ENCODE measurements around the gene ADNP. TPM values are rescaled to one million over a fixed set of nuclear protein-coding genes. Genes with fewer than 3 reads are reported as not detected.
"Not testable (repeated sequence)": the region's sequence is repeated elsewhere in the genome, so short reads cannot be mapped to it uniquely, and the experiment has no call there.

The ADNP gene
- total RNA-seq, 2 donors from 2014 or later, result 32.5 to 61.4 TPM

- no peak overlapping the region for H3K27ac ChIP-seq
- no peak overlapping the region for H3K4me3 ChIP-seq
- no peak for TF ChIP-seq CTCF (IDR thresholded peaks at IDR 0.05)
- H3K36me3 ChIP-seq, result peaks cover 8% of the 10 kb centered on the region
- no peaks in the 10 kb centered on the region for H3K9me3 ChIP-seq
- H3K4me1 ChIP-seq (ENCODE audit: control insufficient read depth in 1 of 2, low read depth in 2 of 2), result no peaks in the 10 kb centered on the region
- no peak for ATAC-seq (ENCODE audit: insufficient number of reproducible peaks, low FRiP score, low read depth)
- no peaks in the 10 kb centered on the region for H3K27me3 ChIP-seq (replicated peaks; ENCODE audit: insufficient read depth)
- no peak for DNase-seq (ENCODE audit: low spot score)
These were observed 46.2 kb downstream of the ADNP start for GRCh38 chr20:50885068-50885467.

- ATAC-seq (ENCODE audit: insufficient number of reproducible peaks, low FRiP score, low read depth) (no peak), DNase-seq (ENCODE audit: low spot score) (no peak)
- Histone ChIP-seq H3K36me3 (no peaks in the 10 kb centered on the region), H3K9me3 (no peaks in the 10 kb centered on the region), H3K27me3 (replicated peaks; ENCODE audit: insufficient read depth) (no peaks in the 10 kb centered on the region), H3K4me1 (ENCODE audit: control insufficient read depth in 1 of 2, low read depth in 2 of 2) (no peaks in the 10 kb centered on the region), H3K4me3 (no peak overlapping the region), H3K27ac (no peak overlapping the region)
- TF ChIP-seq CTCF (IDR thresholded peaks at IDR 0.05), result no peak
These were observed 47.4 kb downstream of the ADNP start for GRCh38 chr20:50883856-50884255.

GRCh38 chr20:50881759-50882424 is 49.3 kb downstream of the ADNP start:
- not testable (repeated sequence) for ATAC-seq (ENCODE audit: insufficient number of reproducible peaks, low FRiP score, low read depth); H3K27ac ChIP-seq; H3K36me3 ChIP-seq; H3K27me3 ChIP-seq (replicated peaks; ENCODE audit: insufficient read depth); H3K4me3 ChIP-seq; DNase-seq (ENCODE audit: low spot score); H3K9me3 ChIP-seq; H3K4me1 ChIP-seq (ENCODE audit: control insufficient read depth in 1 of 2, low read depth in 2 of 2)

- no peaks in the 10 kb centered on the region for H3K4me1 ChIP-seq (ENCODE audit: control insufficient read depth in 1 of 2, low read depth in 2 of 2)
- no peak for TF ChIP-seq CTCF (IDR thresholded peaks at IDR 0.05)
- ATAC-seq (ENCODE audit: insufficient number of reproducible peaks, low FRiP score, low read depth), result no peak
- no peak overlapping the region for H3K27ac ChIP-seq
- no peaks in the 10 kb centered on the region for H3K36me3 ChIP-seq
- H3K9me3 ChIP-seq, result no peaks in the 10 kb centered on the region
- no peak for DNase-seq (ENCODE audit: low spot score)
- no peak overlapping the region for H3K4me3 ChIP-seq
- H3K27me3 ChIP-seq (replicated peaks; ENCODE audit: insufficient read depth), result no peaks in the 10 kb centered on the region
These were observed 51.3 kb downstream of the ADNP start for GRCh38 chr20:50879649-50880550.

GRCh38 chr20:50877232-50877743 is 53.9 kb downstream of the ADNP start:
- no peak for TF ChIP-seq CTCF (IDR thresholded peaks at IDR 0.05)

More at GRCh38 chr20:50877232-50877743, 53.9 kb downstream of the ADNP start:
- no peaks in the 10 kb centered on the region for H3K9me3 ChIP-seq
- H3K36me3 ChIP-seq, result no peaks in the 10 kb centered on the region
- H3K4me1 ChIP-seq (ENCODE audit: control insufficient read depth in 1 of 2, low read depth in 2 of 2), result no peaks in the 10 kb centered on the region
- no peak for ATAC-seq (ENCODE audit: insufficient number of reproducible peaks, low FRiP score, low read depth)
- no peak overlapping the region for H3K27ac ChIP-seq
- no peak overlapping the region for H3K4me3 ChIP-seq
- no peak for DNase-seq (ENCODE audit: low spot score)
- H3K27me3 ChIP-seq (replicated peaks; ENCODE audit: insufficient read depth), result no peaks in the 10 kb centered on the region

Data from thoracic aorta (tissue), 2 donors.